ENCODE data around the gene CAPN10. TPM values are rescaled to one million over a fixed set of nuclear protein-coding genes. Genes with fewer than 3 reads are reported as not detected.

The CAPN10 gene
- total RNA-seq, 1 experiment from 2014 or later, result 61.3 TPM

DNA sequence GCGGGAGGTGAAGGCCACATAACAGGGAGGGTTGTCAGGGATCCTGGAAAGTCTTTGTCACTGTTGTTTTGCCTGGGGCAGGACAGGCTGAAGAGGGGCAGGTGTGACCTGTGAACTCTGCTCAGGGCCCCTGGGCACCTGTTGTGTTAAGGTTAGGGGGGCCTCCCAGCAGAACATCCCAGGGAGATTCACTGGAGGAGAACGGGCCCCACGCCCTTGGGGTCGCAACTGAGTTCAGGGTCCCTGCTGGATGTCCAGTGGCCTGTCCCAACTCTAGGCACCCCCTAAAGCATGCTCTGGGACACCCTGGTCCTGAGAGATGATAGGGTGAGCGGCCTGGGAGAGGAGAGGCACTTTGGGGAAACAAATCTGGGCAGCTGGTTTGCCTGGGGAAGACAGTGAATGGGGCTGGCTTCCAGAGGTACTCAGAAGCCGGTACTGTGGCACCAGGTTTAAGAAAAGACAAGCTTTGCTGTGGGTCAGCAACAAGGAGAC lies 61.7 kb downstream of the CAPN10 start:
- H3K36me3 Mint-ChIP-seq, result no peaks in the 10 kb centered on the region
- CTCF ChIA-PET, result interaction anchor here (0.7 to 2.0 kb wide), 6 partner anchors 7 to 1108 kb away, joined by 3 to 16 read pairs (median 4); no protein-coding TSS in a partner anchor
- H3K4me3 Mint-ChIP-seq, result no peak overlapping the region
- no peak overlapping the region for H3K27ac Mint-ChIP-seq
- H3K27me3 Mint-ChIP-seq (ENCODE audit: low read depth), result peaks cover 3% of the 10 kb centered on the region
- POLR2A ChIA-PET, result no interaction called here
- no peak for TF ChIP-seq ESRRA (CRISPR knock-in tag; IDR thresholded peaks at IDR 0.05; ENCODE audit: borderline replicate concordance)
- no peak for TF ChIP-seq MXD4 (CRISPR knock-in tag; IDR thresholded peaks at IDR 0.05; ENCODE audit: borderline replicate concordance)
- no peak for TF ChIP-seq ZNF396 (CRISPR knock-in tag; IDR thresholded peaks at IDR 0.05; ENCODE audit: borderline replicate concordance)
- TF ChIP-seq GABPB1 (CRISPR knock-in tag; IDR thresholded peaks at IDR 0.05), result no peak
- TF ChIP-seq, protein P1, sequence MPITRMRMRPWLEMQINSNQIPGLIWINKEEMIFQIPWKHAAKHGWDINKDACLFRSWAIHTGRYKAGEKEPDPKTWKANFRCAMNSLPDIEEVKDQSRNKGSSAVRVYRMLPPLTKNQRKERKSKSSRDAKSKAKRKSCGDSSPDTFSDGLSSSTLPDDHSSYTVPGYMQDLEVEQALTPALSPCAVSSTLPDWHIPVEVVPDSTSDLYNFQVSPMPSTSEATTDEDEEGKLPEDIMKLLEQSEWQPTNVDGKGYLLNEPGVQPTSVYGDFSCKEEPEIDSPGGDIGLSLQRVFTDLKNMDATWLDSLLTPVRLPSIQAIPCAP (CRISPR knock-in tag; IDR thresholded peaks at IDR 0.05), result no peak
- TF ChIP-seq ELF4 (CRISPR knock-in tag; IDR thresholded peaks at IDR 0.05; ENCODE audit: low read depth), result no peak
- TF ChIP-seq, protein P2, sequence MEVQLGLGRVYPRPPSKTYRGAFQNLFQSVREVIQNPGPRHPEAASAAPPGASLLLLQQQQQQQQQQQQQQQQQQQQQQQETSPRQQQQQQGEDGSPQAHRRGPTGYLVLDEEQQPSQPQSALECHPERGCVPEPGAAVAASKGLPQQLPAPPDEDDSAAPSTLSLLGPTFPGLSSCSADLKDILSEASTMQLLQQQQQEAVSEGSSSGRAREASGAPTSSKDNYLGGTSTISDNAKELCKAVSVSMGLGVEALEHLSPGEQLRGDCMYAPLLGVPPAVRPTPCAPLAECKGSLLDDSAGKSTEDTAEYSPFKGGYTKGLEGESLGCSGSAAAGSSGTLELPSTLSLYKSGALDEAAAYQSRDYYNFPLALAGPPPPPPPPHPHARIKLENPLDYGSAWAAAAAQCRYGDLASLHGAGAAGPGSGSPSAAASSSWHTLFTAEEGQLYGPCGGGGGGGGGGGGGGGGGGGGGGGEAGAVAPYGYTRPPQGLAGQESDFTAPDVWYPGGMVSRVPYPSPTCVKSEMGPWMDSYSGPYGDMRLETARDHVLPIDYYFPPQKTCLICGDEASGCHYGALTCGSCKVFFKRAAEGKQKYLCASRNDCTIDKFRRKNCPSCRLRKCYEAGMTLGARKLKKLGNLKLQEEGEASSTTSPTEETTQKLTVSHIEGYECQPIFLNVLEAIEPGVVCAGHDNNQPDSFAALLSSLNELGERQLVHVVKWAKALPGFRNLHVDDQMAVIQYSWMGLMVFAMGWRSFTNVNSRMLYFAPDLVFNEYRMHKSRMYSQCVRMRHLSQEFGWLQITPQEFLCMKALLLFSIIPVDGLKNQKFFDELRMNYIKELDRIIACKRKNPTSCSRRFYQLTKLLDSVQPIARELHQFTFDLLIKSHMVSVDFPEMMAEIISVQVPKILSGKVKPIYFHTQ (CRISPR knock-in tag; IDR thresholded peaks at IDR 0.05), result no peak
- no peak for TF ChIP-seq EMX1 (CRISPR knock-in tag; IDR thresholded peaks at IDR 0.05)
- TF ChIP-seq SMAD4 (CRISPR knock-in tag; IDR thresholded peaks at IDR 0.05), result no peak
- TF ChIP-seq NR2C2 (CRISPR knock-in tag; IDR thresholded peaks at IDR 0.05), result no peak
- TF ChIP-seq ETV6 (CRISPR knock-in tag; IDR thresholded peaks at IDR 0.05), result no peak
- TF ChIP-seq, protein P3, sequence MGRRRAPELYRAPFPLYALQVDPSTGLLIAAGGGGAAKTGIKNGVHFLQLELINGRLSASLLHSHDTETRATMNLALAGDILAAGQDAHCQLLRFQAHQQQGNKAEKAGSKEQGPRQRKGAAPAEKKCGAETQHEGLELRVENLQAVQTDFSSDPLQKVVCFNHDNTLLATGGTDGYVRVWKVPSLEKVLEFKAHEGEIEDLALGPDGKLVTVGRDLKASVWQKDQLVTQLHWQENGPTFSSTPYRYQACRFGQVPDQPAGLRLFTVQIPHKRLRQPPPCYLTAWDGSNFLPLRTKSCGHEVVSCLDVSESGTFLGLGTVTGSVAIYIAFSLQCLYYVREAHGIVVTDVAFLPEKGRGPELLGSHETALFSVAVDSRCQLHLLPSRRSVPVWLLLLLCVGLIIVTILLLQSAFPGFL (CRISPR knock-in tag; IDR thresholded peaks at IDR 0.05; ENCODE audit: borderline replicate concordance), result no peak
- TF ChIP-seq, protein P4, sequence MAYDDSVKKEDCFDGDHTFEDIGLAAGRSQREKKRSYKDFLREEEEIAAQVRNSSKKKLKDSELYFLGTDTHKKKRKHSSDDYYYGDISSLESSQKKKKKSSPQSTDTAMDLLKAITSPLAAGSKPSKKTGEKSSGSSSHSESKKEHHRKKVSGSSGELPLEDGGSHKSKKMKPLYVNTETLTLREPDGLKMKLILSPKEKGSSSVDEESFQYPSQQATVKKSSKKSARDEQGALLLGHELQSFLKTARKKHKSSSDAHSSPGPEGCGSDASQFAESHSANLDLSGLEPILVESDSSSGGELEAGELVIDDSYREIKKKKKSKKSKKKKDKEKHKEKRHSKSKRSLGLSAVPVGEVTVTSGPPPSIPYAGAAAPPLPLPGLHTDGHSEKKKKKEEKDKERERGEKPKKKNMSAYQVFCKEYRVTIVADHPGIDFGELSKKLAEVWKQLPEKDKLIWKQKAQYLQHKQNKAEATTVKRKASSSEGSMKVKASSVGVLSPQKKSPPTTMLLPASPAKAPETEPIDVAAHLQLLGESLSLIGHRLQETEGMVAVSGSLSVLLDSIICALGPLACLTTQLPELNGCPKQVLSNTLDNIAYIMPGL (CRISPR knock-in tag; IDR thresholded peaks at IDR 0.05), result no peak
- no peak for TF ChIP-seq IRF2 (CRISPR knock-in tag; IDR thresholded peaks at IDR 0.05; ENCODE audit: borderline replicate concordance, low read depth)
- no peak for TF ChIP-seq FOXP1 (CRISPR knock-in tag; IDR thresholded peaks at IDR 0.05; ENCODE audit: borderline replicate concordance)
- no peak for TF ChIP-seq NFE2L1 (CRISPR knock-in tag; IDR thresholded peaks at IDR 0.05)
- TF ChIP-seq, protein P5, sequence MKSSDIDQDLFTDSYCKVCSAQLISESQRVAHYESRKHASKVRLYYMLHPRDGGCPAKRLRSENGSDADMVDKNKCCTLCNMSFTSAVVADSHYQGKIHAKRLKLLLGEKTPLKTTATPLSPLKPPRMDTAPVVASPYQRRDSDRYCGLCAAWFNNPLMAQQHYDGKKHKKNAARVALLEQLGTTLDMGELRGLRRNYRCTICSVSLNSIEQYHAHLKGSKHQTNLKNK (CRISPR knock-in tag; IDR thresholded peaks at IDR 0.05), result no peak
- TF ChIP-seq ZNF121 (CRISPR knock-in tag; IDR thresholded peaks at IDR 0.05), result no peak
- TF ChIP-seq, protein P6, sequence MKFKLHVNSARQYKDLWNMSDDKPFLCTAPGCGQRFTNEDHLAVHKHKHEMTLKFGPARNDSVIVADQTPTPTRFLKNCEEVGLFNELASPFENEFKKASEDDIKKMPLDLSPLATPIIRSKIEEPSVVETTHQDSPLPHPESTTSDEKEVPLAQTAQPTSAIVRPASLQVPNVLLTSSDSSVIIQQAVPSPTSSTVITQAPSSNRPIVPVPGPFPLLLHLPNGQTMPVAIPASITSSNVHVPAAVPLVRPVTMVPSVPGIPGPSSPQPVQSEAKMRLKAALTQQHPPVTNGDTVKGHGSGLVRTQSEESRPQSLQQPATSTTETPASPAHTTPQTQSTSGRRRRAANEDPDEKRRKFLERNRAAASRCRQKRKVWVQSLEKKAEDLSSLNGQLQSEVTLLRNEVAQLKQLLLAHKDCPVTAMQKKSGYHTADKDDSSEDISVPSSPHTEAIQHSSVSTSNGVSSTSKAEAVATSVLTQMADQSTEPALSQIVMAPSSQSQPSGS (CRISPR knock-in tag; IDR thresholded peaks at IDR 0.05; ENCODE audit: borderline replicate concordance, low read depth), result no peak
- TF ChIP-seq, protein P7, sequence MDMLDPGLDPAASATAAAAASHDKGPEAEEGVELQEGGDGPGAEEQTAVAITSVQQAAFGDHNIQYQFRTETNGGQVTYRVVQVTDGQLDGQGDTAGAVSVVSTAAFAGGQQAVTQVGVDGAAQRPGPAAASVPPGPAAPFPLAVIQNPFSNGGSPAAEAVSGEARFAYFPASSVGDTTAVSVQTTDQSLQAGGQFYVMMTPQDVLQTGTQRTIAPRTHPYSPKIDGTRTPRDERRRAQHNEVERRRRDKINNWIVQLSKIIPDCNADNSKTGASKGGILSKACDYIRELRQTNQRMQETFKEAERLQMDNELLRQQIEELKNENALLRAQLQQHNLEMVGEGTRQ (CRISPR knock-in tag; IDR thresholded peaks at IDR 0.05), result no peak
- ATAC-seq (no peak), DNase-seq (ENCODE audit: low spot score) (no peak)
- peaks cover 8% of the 10 kb centered on the region for H3K9me3 Mint-ChIP-seq
- H3K4me1 Mint-ChIP-seq, result peaks cover 3% of the 10 kb centered on the region; the same call in 1 of the 2 replicates

Other genes with a start within 250 kb of the CAPN10 start
- gene GPC1, start 151.1 kb upstream of the CAPN10 start, total RNA-seq (2021), result 37.2 to 41.5 TPM (median 40.4 TPM) in 3 replicates
- 4.6 to 7.8 TPM (median 5.2 TPM) in 3 replicates for gene ANKMY1, start 28.7 kb upstream of the CAPN10 start, total RNA-seq (2021)
- 2.2 to 2.3 TPM (median 2.2 TPM) in 3 replicates for gene DUSP28, start 26.4 kb upstream of the CAPN10 start, total RNA-seq (2021)
- 18.8 to 20.5 TPM (median 19.4 TPM) in 3 replicates for gene RNPEPL1, start 18.2 kb upstream of the CAPN10 start, total RNA-seq (2021)
- 0.22 to 0.60 TPM (median 0.46 TPM) in 3 replicates for gene GPR35, start 38.7 kb downstream of the CAPN10 start, total RNA-seq (2021)
- gene AQP12B, start 96.2 kb downstream of the CAPN10 start, total RNA-seq (2021), result not detected in 3 replicates
- not detected in 3 replicates for gene AQP12A, start 105.1 kb downstream of the CAPN10 start, total RNA-seq (2021)
- gene KIF1A, start 233.5 kb downstream of the CAPN10 start, total RNA-seq (2021), result 218 to 279 TPM (median 222 TPM) in 3 replicates